ENCODE data around the gene PPIL6. TPM values are rescaled to one million over a fixed set of nuclear protein-coding genes. Genes with fewer than 3 reads are reported as not detected.

PPIL6 gene
- total and polyA plus RNA-seq, 7 donors: 1.1 to 3.9 (median 2.2) TPM

DNA sequence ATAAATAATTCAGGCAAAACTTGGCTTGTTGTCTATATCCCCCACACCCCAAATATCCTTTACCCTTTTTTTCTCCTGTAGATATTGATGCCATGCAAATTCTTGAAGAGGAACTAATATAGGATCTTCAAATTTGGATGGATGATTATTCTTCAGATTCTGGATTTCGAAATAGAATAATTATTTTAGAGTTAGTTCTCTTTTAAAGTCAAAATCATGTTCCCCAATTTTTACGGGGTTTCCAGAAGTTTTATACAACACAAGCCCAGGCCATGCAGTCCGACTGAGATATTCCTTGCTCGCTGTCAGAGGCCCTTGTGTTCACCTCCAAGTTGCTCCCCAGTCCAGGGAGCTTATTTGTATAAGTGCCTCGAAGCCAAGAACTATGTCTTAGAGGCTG, 4.4 kb downstream of the PPIL6 start:
- Histone ChIP-seq H3K9me3 (no peaks in the 10 kb centered on the region), H3K36me3 (ENCODE audit: insufficient read depth in 1 of 2, low read depth in 1 of 2) (no peaks in the 10 kb centered on the region), H3K27ac (no peak overlapping the region), H3K4me3 (no peak overlapping the region), H3K27me3 (ENCODE audit: insufficient read depth in 3 of 3, low read length in 2 of 3) (no peaks in the 10 kb centered on the region), H3K4me1 (peaks cover 7% of the 10 kb centered on the region)
- no peak for DNase-seq
- ATAC-seq: no peak
- 94 to 97% (median 95%) methylated on average over 5 of the region's 5 CpGs for WGBS, 3 donors
- intact Hi-C loops (cut with DNase I): no loop called here
- TF ChIP-seq CTCF (IDR thresholded peaks at IDR 0.05): no peak

- DNase-seq (no peak), ATAC-seq (no peak)
- intact Hi-C loops (cut with DNase I): no loop called here
- no peak overlapping the region for H3K27ac ChIP-seq
- TF ChIP-seq CTCF (IDR thresholded peaks at IDR 0.05): no peak
- H3K27me3 ChIP-seq (ENCODE audit: insufficient read depth in 3 of 3, low read length in 2 of 3): no peaks in the 10 kb centered on the region
- H3K36me3 ChIP-seq (ENCODE audit: insufficient read depth in 1 of 2, low read depth in 1 of 2): no peaks in the 10 kb centered on the region
- peaks cover 3% of the 10 kb centered on the region for H3K4me1 ChIP-seq
- no peaks in the 10 kb centered on the region for H3K9me3 ChIP-seq
- WGBS, 3 donors: 51 to 67% (median 62%) methylated on average over 2 of the region's 2 CpGs
- no peak overlapping the region for H3K4me3 ChIP-seq
These were observed 6.0 kb downstream of the PPIL6 start for GRCh38 chr6:109434456-109434855.

DNA sequence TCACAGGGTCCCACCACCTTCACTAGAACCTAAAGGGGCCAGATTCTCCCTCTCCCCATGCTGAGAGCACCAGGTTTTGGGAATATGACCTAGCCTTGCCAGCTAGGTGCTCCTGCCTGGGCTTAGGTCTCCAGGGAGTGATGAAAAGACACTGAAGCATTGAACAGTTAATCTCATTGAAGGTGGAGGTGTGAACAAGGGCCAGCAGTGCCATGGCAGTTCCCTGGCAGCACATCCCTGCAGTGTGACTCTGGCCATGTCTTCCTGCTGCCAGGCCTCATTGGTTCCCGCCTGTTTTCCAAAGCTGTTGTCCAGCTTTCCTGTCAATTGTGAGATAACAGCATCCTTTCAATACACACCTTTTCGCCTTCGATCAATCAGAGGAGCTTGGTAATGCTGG, 10.9 kb downstream of the PPIL6 start:
- DNase-seq: no peak
- intact Hi-C loops (cut with DNase I): no loop called here
- Histone ChIP-seq H3K27ac (no peak overlapping the region), H3K27me3 (ENCODE audit: insufficient read depth in 3 of 3, low read length in 2 of 3) (no peaks in the 10 kb centered on the region), H3K4me3 (no peak overlapping the region), H3K4me1 (peaks cover 6% of the 10 kb centered on the region), H3K9me3 (no peaks in the 10 kb centered on the region), H3K36me3 (ENCODE audit: insufficient read depth in 1 of 2, low read depth in 1 of 2) (no peaks in the 10 kb centered on the region)
- 83 to 92% (median 92%) methylated on average over 3 of the region's 3 CpGs for WGBS, 3 donors
- no peak for TF ChIP-seq CTCF (IDR thresholded peaks at IDR 0.05)
- ATAC-seq: no peak

DNA sequence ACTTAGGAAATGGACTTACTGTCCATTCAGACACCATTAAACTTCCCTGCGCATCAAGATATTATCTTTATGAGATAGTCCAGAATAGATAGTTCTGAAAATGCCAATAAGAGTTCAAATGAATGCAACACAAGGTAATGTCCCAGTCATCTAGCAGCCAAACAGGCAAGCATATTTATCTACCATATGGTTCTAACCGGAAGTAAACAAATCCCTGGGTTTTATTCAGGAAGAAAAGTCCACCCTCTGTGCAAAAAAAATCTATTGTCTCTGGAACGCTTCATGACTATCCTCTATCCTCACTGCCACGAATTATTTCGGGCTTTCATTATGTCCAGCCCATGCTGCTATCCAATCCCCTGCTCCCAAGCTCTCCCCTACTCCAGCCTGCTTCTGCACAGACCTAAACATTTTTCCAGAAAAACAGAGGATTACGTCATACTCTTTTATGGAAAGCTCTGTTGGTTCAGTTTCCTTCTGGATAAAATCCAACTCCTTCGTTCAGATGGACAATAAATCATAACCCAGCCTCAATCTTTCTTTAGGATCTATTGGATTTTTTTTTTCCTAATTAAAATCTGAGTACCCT, 11.4 kb downstream of the PPIL6 start:
- Histone ChIP-seq H3K9me3 (no peaks in the 10 kb centered on the region), H3K4me1 (peaks cover 6% of the 10 kb centered on the region), H3K4me3 (no peak overlapping the region), H3K36me3 (ENCODE audit: insufficient read depth in 1 of 2, low read depth in 1 of 2) (no peaks in the 10 kb centered on the region), H3K27me3 (ENCODE audit: insufficient read depth in 3 of 3, low read length in 2 of 3) (no peaks in the 10 kb centered on the region), H3K27ac (no peak overlapping the region)
- intact Hi-C loops (cut with DNase I): no loop called here
- 26 to 32% (median 30%) methylated on average over 7 of the region's 7 CpGs for whole genome bisulfite sequencing, 3 donors
- TF ChIP-seq CTCF (IDR thresholded peaks at IDR 0.05): no peak
- DNase-seq (no peak), ATAC-seq (no peak)

DNA sequence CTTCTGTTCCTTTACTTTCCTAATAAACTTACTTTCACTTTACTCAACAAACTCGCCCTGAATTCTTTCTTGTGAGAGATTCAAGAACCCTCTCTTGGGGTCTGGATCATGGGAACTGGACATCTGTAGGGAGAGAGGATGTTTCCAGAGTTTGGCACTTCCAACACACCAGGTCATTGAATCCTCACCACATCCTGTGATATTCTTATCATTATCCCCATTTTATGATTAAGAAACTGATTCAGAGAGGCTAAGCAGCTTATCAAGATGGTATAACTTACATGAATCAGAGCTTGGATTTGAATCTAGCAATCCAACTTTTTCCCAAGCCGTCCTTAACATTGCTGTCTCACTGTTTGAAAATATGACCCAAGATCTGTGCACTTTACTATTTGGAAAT, 15.5 kb downstream of the PPIL6 start:
- TF ChIP-seq CTCF (IDR thresholded peaks at IDR 0.05): no peak
- Histone ChIP-seq H3K9me3 (no peaks in the 10 kb centered on the region), H3K4me3 (no peak overlapping the region), H3K27ac (no peak overlapping the region), H3K4me1 (peaks cover 6% of the 10 kb centered on the region), H3K27me3 (ENCODE audit: insufficient read depth in 3 of 3, low read length in 2 of 3) (no peaks in the 10 kb centered on the region), H3K36me3 (ENCODE audit: insufficient read depth in 1 of 2, low read depth in 1 of 2) (no peaks in the 10 kb centered on the region)
- ATAC-seq: no peak
- no peak for DNase-seq
- intact Hi-C loops (cut with DNase I): no loop called here
- WGBS, 3 donors: 85 to 91% (median 86%) methylated on average over 2 of the region's 2 CpGs

Measured in psoas muscle (tissue), 8 donors.